HepG2 (cell line): ENCODE measurements around the gene KRT81.

Source experiments
- CTCF ChIP-seq: sonication (generic); formaldehyde crosslinking; IDR thresholded peaks from 2 replicates; pipeline ENCODE4 v1.5.0; 2020; ENCODE audit warnings: mild to moderate bottlenecking, missing genetic modification reagents, moderate library complexity
- EZH2 ChIP-seq: conservative IDR thresholded peaks from 2 replicates; pipeline ENCODE4 v1.6.1; 2012; ENCODE audit warnings: mild to moderate bottlenecking, low read depth, low read length, moderate library complexity
- SP2 ChIP-seq: sonication (generic); formaldehyde crosslinking; IDR thresholded peaks from 2 replicates; pipeline ENCODE4 v1.5.1; 2020; ENCODE audit warnings: mild to moderate bottlenecking, missing genetic modification reagents
- ZNF484 ChIP-seq: sonication (generic); formaldehyde crosslinking; IDR thresholded peaks from 2 replicates; pipeline ENCODE4 v1.5.1; 2020; ENCODE audit warnings: mild to moderate bottlenecking, low read depth, missing genetic modification reagents, borderline replicate concordance

DNA sequence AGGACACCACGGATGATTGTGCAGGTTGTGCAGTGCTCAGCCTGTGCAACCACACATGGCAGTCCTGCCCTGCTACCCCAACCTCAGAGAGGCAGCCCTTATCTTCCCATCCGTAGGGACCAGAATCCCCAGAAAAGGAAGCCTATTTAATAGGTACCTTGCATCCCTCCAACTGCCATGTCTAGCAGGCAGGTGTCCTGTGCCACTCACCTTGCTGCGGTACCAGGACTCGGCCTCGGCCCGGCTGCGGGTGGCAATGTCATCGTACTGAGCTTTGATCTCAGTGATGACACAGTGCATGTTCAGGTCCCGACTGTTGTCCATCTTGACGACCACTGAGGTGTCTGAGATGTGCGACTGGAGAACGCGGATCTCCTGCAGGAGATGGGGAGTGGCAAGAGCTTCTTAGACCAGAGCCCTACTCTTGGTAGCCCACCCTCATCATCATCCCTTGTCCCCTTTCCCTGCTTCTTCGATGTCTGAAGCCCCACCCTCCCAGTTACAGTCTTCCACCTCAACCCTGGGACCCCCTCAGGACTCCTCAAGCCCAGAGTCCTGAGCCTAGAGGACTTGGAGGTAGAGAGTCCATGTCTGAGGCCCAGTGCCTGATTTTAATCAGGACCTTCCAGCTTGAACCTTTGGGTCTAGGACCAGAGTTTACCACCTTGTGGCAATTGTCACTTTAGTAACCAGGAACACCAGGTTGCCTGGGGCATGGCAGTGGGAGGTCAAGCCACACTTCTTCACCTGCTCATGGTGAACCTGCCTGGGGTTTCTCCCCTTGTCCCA, 37.7 kb downstream of the KRT81 start:
- TF ChIP-seq CTCF (CRISPR knock-in tag) (no peak), EZH2 (no peak), ZNF484 (CRISPR knock-in tag) (no peak), SP2 (CRISPR knock-in tag) (no peak)
